GM12864 (cell line): ENCODE results near the gene CCR9.

Source experiments
- DNase-seq: peaks from one replicate; pipeline ENCODE4 v3.0.0-alpha.2; 2011; ENCODE audit warnings: low read depth
- H3K4me3 ChIP-seq: 2 replicates; pipeline ENCODE4 v1.5.1; 2011; ENCODE audit warnings: mild to moderate bottlenecking, low read depth, low read length, control low read depth
- TF ChIP-seq, protein P1 (sequence below): IDR thresholded peaks from 2 replicates; pipeline ENCODE4 v1.5.1; 2011; ENCODE audit warnings: low read depth, mild to moderate bottlenecking, moderate library complexity, low read length, control low read depth, inconsistent platforms; ENCODE audit errors: missing control alignments

Gene CCR9

DNA sequence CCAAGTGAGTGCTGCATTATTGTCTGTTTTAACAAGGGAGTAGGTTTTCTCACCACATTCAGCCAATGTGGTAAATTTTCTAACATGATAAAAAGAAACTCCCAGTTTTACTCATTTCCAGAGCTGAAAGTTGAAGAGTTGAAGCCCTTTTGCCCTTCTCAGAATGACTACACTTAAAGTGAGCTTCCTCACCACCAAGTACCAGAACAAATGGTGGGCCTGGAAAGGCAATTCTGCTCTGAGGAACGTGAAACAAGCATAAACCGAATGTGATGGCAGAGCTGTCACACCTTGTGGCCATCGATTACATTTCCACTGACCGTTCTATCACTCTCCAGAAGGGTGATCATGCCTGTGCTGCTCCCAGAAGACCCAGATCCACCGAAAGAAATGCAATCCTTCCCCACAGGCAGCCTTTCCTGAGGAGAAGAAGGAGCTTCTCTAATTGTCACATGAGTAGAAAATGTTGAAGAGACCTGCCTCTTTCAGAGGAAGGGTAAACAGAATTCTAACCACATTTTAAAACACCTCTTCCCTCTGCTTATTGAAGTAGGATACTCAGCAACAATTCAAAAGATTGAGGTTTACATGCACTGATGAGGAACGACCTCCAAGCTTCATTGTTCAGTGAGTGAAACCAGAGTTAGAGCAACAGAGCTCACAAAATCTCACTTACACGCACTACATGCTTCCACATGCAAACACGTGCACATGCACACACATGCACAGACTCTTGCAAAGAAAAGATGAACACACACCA lies 21.4 kb upstream of the CCR9 start:
- TF ChIP-seq, protein P1, sequence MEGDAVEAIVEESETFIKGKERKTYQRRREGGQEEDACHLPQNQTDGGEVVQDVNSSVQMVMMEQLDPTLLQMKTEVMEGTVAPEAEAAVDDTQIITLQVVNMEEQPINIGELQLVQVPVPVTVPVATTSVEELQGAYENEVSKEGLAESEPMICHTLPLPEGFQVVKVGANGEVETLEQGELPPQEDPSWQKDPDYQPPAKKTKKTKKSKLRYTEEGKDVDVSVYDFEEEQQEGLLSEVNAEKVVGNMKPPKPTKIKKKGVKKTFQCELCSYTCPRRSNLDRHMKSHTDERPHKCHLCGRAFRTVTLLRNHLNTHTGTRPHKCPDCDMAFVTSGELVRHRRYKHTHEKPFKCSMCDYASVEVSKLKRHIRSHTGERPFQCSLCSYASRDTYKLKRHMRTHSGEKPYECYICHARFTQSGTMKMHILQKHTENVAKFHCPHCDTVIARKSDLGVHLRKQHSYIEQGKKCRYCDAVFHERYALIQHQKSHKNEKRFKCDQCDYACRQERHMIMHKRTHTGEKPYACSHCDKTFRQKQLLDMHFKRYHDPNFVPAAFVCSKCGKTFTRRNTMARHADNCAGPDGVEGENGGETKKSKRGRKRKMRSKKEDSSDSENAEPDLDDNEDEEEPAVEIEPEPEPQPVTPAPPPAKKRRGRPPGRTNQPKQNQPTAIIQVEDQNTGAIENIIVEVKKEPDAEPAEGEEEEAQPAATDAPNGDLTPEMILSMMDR, result no peak
- peak; percentile 80 for DNase-seq
- no peak overlapping the region for H3K4me3 ChIP-seq

DNA sequence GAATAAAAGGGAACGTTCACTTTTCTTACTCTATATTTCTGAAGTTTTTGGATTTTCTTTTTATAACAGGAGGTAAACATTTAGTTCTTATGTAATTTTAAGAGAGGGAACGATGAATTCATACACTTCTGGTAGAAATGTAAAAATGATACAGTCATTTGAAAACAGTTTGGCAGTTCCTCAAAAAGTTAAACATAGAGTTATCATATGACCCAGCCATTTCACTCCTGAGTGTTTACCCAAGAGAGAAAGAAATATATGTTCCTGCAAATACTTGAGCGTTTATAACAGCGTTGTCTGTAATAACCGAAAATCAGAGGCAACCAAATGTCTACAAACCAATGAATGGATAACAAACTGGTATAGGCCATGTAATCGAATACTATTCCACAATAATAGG lies 20.8 kb upstream of the CCR9 start:
- H3K4me3 ChIP-seq, result no peak overlapping the region
- TF ChIP-seq, protein P1, result no peak
- DNase-seq, result no peak

DNA sequence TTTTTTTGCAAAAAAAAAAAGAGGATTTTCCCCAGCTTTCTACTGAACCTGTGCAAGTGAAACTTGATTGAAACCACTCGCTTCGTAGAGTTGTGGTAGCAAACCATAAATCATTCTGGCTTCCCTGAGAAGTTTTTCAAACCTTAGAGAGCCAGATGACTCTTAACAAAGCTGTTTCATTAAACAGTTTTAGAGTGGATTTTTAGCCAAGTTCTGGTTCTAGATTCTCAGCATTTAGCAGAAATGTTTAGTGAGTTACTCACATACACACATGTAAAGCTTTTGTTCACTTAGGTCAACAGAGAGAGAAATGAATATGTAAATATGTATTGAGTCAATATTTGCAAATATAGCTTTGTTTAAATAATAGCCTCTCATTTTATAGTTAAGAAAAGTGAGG lies 18.1 kb upstream of the CCR9 start:
- TF ChIP-seq, protein P1, result no peak
- H3K4me3 ChIP-seq, result no peak overlapping the region
- no peak for DNase-seq

DNA sequence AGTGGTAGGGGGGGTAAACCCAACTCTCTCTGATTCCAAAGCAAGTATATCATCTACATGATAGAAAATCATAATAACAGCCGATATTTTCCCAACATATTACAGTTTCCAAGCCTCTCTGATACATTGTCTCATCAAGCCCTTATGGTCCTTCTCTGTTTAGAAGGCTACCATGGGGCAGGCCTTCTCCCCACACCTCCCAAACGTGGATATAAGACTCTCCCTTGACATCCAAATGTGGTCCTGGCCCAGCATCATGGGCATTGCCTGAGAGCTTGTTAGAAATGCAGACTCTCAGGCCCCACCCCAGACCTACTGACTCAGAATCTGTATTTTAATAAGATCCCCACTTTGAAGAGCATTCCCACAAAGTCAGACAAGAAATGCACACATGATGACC lies 17.7 kb upstream of the CCR9 start:
- TF ChIP-seq, protein P1, result no peak
- H3K4me3 ChIP-seq, result no peak overlapping the region
- DNase-seq, result no peak

DNA sequence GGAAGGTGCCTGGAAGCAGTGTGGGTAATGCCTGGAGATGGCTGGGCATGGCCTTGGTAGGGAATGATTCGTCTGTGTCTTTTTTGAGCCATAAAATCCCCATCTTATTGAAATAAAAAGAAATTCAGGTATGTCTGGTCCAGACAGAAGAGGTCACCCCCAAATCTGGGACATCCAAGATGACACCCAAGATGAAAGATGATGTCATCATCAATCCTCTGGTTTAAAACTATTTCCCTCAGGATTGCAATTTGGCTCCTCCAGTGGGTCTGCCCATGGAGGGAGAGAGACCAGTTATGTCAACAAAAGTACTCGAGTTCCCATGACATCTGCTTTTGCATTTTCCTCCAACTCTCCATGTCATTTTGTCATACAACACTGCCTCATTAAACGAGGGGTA lies 16.7 kb upstream of the CCR9 start:
- TF ChIP-seq, protein P1, result no peak
- DNase-seq, result no peak
- no peak overlapping the region for H3K4me3 ChIP-seq

DNA sequence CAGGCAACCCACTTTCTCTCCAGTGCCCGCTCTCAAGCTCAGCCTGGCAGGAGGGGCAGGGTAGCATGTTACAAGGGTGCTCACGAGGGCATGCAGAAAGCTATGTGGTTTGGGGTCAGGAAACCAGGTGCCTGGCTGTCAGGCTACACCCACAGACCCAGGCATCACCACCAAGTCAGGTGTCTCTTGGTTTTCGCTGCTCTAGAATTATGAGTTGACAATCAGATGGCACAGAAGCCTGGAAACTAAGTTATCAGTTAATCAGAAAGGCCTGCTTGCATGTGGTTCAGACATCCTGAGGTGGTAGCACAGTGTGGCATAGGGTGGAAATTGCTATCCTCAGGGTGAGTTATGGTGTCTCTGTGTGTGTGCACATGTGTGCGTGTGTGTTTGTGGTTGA lies 16.2 kb upstream of the CCR9 start:
- DNase-seq, result no peak
- H3K4me3 ChIP-seq, result no peak overlapping the region
- TF ChIP-seq, protein P1, result no peak

DNA sequence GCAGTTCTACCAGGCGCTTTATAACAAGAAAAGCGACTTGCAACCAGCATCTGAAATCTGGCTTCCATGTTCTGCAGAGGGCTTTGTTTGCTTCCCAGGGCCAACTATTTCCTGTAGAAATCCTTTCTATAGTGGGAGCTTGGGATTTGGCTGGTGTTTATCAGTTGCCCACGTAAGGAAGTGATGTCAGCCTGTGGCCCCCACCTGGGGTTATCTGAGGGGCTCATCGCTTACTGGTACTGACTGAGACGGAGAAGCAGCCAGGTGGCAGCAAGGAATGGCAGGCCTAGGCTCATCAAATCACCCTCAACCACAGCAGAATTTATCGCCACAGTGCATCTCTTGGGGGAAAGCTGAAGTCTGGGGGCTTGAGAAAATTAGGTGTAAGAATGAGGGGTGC lies 14.6 kb upstream of the CCR9 start:
- no peak overlapping the region for H3K4me3 ChIP-seq
- no peak for DNase-seq
- TF ChIP-seq, protein P1, result no peak
